OCI-M1 (cell line): ENCODE data around the gene C1orf174.

Experiments
- DNase-seq: peaks from one replicate; lab custom pipeline; 2025; lab: John Stamatoyannopoulos, UW

Gene C1orf174

DNA sequence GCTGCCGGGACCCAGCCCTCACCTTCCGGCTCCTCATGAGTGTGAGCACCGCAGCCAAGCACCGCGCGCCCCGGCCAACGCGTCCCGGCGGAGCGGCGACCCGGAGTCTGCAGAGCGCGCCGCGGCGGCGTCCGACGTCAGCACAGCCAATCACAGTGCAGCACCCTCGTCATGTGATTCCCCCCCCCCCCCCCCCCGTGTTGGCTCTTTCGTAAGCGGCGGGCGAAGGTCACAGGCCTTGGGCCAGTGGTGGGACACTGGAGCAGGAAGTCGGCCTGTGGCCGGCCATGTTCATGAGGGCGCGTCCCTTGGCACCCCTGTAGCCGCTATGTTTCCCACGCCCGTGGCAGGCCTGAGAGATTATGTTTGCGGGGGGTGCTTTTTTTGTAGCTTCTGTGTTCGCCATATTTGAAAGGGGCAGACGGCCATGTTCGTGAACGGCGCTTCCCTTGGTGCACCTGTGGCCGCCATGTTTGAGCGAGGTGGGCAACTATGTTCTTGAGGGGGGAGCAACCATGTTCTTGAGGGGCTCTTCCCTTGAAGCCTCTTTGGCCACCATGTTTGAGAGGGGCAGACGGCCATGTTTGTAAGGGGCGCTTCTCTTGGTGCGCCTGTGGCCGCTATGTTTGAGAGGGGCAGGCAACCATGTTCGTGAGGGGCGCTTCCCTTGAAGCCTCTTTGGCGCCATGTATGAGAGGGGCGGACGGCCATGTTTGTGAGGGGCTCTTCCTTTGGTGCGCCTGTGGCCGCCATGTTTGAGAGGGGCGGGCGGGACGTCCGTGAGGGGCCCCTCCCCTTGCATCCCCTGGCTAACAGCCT is at the start of gene C1orf174:
TSS of gene C1orf174 (minus strand) at position 123 of the 819 bp plus-strand sequence. CDS start at position 37, 86 bp downstream.
- DNase-seq: peak; percentile 99

DNA sequence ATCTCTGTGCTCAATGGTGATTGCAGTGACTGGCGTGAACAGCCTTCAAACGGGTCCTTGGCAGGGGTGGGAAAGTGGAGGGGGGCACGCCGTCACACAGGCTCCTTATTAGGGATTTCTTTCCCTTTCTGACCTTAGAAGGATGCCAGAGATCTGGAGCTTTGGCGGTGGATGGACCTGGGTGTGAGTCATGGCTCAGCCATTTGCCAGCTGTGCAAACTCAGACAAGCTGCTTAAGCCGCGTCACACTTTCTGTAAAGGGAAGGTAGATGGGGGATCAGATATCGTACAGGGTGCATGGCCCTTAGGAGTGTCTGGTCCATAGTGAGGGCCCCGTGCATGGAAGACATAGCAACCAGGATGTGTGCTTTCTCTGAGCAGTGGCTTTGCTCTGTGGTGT is 48.3 kb upstream of the C1orf174 start:
- DNase-seq: no peak

DNA sequence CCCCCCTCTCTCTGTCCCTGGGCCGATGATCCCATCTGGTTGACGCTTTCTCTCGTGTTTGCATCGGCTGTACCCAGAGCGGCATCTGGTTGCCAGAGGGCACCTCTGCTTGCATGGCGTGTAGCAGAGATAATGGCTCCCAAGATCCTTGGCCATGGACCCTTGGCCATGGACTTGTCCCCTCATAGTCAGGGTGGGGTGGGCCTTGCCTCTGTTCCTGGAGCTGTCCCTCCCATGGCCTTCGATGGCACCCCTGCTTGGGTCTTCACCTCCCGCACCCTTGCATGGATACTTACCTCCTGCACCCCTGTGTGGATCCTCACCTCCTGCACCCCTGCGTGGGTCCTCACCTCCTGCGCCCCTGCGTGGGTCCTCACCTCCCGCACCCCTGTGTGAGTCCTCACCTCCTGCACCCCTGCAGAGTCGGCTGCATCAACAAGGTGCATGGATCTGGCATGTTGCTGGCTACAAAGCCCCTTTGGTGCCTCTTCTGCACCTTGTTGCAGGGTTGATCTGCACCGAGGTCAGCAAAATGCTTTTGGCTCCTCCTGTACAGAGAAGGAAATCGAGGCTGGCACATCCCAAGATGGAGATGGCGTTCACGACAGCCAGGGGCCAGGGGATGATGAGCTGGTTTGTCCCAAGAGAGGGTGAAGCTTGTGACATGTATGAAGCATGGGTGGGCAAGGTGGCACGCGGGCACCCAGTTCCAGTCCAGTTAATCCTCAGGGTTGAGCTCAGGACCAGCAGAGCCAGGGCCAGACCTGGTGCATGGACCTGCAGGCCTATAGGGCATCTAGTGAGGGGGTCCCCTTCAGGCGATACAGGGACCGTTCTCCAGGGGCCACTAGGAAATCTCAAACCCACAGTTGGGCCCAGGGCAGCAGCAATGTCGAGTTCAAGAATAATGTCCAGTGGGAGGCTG is 46.1 kb upstream of the C1orf174 start:
- DNase-seq: no peak

DNA sequence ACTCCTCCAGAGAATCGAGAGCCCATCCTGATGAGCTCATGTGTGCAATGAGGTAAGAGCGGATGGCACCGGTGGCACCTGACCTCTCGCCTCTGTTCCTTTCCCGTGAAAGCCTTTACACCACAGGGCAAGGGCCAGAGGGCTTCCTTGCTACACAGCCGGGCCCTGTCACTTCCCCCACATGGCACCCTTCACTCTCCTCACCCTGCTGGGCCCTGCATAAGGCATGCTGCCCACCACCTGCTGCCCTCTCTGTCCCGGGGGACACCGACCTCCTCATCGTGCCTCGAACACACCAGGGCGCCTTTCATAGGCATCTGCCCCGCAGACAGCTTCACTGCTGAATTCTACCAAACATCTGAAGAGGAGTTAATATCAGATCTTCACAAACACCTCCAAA is 45.1 kb upstream of the C1orf174 start:
- no peak for DNase-seq

DNA sequence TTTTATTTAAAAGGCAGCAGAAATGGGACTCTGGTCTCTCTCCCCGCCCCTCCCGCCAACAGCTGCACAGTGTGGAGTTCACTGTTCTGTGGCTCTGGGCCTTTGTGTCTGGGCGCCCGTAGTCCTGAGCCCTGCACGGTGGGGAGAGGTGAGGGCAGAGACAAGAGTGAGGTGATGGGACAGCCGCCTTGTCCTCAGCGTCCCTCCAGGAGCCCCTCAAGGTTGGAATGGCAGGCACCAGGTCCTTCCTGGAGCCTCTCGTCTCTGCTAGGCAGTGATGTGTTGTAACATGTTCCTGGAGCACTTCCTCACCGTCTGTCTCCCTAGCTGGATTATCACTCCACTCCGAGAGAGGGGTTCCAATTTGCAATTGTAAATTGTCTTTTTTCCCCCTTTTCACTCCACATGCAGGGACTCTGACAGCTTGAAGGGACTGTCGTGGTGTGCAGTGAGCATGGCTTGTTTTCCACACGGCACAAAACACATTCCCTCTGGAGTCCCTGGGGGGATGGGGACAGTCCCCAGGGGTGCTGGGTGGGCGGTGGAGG is 44.6 kb upstream of the C1orf174 start:
- no peak for DNase-seq

DNA sequence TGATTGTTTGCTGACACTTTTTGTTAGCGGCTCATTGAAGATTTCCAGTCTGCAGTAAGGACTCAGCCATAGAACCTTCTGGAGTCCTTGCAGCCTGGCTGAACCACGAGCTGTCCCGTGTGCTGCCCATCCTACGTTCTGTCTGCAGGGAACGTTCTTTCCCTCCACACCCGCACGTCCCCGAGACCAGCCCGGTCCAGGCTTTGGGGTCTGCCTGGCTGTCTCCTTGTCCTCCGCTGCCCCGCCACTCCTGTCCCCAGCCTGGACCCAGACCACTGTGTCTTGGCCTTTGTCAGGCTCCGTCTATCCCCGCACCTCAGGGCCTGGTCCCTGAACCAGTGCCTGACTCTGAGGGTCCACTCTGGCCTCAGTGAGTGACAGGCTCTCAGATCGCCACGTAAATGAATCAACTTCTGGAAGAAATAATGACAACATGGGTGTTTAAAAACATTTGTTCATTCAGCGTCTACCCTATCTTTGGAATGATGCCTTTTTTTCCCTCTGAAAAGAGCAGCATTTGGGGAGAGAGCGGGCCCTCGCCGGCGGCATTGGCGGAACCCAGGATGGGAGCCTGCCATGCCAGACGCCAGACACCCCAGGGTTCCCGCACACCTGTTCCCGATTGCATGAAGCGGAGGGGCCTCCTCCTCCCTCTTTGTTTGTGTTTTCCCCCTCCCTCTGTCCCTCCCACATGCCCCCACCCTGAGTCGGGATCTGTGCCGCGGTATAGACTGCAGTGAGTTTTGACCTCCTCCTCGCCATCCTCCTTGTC is 43.9 kb upstream of the C1orf174 start:
- DNase-seq: no peak

DNA sequence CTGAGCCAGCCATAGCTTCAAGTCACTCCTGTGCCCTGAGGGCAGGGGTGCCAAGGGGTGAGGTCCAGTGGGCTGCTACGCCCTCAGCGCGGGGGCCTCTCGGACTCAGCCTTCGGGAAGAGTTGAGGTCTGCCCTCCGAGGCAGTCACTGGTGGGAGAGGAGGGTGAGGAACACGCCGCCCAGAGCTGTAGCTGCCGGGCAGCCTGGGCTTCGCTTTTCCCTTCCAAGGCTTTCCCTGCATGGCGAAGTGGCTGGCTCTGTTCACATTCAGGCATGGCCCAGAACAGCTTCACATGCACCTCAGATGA is 43.0 kb upstream of the C1orf174 start:
- no peak for DNase-seq

DNA sequence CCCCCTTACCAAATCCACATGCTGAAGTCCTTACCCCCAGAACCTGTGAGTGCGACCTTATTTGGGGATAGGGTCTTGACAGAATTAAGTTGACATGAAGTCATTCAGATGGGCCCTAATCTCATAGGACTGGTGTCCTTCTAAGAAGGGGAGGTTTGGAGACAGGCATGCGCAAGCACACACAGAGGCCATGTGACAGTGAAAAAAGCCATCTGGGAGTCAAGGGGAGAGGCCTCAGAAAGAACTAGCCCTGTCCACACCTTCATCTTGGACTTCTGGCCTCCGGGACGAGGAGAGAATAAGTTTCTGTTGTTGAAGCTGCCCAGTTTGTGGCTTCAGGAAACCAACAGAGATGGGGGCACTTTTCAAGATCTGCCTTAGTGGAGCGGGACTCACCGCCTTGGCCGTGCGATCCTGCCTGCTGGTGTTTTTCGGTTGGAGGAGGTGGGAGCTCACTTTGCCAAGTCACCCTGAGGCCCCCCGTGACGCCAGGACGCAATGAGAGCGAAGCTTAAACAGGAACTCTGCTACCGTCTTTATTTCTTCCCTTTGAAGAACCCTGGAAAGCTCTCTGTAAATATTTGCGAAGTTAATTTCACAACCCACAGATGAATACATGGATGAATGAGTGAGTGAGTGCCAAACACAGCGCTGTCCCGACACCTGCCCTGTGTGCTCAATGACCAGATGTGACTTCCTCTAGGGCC is 42.5 kb upstream of the C1orf174 start:
- no peak for DNase-seq

DNA sequence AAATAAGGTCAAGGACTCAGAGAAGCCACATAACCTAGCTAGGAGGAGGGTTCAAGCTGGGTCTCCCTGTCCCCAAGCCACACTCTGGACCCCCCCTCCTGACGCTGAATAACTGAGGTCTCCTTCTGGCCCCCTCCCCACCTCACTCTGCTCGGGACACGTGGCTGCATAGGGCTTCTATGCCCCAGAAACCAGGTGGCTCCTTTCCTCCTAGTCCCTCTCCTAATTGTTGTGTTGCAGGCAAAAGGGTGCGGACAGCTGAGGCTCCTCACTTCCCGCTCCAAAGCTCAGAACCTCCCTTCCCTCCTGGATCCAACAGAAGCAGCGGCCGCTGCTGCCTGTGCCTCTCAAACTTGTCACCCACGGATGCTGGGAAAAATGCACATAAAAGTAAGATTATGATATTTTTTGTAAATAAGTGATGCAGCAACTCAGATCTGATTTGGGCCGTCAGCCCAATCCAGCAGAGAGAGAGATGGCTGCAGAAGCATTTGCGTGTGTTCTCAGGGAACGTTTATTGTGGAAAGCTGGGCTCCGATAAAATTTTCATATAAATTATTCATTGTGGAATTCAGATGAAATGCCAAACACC is 40.8 kb upstream of the C1orf174 start:
- DNase-seq: no peak

DNA sequence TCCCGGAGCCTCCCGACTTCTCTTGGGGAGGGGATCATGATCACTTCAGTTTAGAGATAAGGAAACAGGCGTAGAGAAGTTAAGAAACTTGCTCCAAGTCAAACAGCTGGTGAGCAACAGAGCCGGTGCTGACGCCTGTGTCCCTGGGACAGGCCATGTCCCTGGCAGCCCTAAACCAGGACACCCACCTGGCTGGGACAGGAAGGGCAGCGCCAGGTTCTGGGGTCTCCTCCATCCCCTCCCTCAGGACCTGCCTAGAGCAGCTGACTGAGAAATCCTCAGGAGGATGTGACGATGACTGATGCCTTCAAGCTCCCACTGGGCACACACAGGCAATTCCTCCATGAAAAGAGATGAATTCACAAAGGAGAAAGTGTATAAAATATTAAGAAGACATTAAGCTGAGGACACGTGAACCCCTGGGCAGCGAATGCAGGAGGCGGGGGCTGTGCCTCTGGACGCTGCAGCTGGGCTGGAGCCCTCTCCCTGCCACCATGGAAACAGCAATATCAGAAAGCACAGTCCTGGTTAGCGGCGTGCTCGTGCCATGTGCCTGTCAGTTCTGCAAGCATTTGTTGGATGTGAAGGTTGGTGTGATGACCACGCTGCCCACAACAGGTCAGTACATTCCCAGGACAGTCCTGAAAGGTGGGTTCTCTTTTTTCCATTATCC is 40.1 kb upstream of the C1orf174 start:
- DNase-seq: no peak

DNA sequence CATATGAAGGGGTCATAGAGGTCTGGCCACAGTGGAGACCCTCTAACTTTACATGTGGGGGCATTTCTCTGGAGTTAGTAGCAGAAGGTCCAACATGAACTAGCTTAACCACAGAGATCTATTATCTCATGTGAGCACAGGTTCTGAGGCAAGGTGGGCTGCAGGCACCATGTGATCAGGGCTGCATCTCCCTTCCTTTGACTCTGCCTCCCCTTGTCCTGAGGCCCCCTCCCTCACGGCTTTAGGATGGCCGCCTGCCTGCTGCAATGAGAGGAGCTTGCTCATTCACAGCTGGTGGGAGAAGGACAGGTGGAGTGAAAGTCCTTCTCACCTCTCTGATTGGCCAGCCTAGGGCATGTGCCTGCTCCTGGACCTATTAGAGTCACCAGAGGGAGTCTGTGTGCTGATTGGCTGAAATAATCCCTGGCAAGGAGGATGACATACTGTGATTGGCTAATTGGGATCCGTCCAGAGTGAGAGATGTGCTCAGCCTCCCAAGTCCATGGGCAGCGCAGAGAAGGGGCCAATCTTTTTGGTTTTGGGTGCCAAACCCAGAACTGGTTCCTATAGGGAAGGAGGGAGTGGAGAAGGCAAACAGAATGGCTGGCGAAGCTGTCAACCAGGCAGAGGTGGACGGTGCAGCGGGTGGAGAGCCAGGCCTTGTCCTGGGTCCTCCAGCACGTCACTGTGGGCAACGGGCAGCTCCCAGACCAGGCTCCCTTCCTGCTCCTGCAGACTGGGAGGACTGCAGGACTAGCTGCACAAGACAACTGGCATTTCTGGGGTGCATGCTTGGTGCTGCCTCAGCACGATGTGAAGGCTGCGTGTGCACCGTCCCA is 39.4 kb upstream of the C1orf174 start:
- no peak for DNase-seq

DNA sequence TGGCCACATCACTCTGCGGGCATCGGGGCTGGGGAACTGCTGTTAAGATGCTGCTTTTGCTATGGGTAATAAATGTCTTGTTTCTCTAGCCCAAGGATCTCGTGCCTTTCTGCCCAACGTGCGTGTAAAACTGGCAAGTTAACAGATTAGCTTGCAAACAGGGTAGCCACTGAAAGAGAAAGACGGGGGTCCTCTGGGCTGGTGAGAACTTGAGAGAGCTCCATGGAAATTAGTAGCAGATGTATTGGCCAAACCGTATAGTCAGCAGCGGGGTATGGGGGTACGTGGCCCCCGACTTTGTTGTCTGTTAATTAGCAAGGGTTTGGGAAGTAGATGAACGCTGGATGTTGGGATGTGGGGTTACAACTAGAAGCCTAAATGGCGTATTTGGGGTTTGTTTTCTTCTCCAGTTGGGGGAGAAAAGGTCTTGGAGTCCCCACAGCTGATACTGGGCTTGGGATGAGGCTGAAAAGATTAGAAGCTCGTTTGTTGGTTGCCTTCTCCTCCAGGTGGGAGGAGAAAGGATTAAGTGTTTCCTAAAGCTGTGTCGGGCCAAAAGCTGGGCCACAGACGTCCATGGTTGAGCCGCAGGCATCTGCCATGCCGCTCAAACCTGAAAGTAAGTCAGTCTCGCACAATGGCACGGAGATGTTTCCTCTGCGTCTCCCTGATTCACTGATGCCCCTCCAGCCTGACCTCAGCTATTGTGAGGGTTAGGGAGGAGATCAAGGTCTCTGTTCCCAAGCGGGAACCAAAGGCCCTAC is 32.3 kb upstream of the C1orf174 start:
- DNase-seq: no peak

DNA sequence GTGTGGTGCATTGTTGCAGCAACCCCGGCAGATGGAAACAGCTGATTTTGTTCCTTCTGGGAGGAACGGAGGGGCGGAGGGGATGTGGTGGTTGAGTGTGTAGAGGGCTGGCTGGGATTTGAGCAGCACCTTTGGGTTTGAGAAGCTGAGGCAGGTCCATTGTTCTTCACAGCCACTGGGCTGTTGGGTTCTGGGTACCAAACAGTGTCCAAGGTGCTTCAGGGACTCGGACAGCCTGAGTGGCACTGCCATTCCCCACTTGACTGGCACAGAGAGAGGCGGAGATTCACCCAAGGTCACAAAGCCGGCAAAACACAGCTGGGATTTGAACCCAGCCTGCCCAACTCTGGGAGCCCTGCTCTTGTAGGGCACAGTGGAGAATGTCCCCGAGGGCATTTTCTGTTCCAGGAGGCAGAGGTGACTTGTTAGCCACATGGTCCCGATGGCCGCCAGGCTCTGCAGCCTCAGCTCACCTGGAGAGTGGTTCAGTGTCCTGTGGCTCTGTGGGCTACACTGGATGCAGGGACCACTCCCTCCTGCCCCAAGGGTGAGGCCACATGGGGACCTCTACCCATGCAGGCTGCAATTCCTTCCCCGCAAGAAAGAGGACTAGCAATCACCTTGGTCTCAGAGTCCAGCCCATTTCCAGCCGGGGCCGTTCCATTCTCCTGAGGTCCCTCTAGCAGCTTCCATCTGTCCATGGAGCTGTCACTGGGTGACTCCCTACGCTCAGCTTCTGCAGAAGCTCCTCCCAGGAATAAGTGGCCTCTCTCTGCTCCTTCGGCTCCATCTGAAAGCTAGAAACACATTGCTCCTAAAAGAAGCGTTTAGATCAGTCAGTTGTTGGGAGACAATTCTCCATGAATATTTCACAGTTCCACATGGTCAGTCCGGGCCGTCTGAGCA is 31.2 kb upstream of the C1orf174 start:
- DNase-seq: no peak

DNA sequence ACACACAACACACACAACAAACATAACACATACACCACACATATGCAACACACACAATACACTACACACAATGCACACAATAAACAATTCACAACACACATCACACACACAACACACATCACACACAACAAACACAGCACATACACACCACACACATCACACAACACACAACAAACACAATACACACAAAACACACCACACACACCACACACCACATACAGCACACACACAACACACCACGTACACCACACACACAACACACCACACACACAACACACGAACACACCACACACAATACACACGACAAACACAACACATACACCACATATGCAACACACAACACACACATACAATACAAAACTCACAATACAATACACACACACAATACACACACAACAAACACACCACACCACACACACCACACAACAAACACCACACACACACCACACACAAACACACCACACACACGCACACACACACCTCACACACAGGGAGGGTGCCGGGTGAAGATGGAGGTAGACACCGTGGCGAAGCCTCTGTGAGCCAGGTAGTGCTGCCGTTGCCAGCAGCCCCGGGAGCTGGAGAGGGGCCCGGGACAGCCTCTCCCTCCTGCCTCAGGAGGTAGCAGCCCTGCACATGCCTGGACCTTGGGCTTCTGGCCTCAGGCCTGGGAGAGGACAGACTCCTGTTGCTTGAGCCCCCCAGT is 30.4 kb upstream of the C1orf174 start:
- no peak for DNase-seq

DNA sequence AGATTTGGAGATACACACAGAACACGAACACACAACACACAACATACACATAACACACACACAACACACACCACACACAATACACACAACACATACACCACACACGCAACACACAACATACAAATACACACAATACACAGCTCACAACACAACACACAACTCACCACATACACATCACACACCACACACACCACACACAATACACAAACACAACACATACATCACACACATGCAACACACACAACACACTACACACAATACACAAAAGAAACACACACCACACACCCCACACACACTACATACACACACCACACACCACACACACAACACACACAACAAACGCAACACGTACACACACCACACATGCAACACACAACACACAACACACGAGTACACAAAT is 29.1 kb upstream of the C1orf174 start:
- no peak for DNase-seq

DNA sequence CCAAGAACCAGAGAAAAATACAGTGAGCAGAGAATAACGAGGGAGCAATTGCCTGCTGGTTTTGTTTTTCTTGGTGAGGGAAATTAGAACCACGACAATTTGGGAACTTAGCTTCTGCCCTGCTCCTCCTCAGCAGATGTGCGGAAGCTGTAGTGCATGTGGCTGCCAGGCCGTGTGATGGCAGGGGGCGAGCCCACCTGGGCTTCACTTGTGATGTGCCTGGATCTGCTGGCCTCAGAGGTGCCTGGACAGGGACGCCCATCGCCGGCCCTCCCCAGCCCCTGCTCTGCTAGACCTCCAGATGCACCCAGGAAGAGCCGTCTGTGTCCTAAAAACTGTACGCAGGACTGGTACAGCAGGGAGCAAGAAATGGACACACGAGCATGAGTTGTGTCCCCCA is 28.5 kb upstream of the C1orf174 start:
- DNase-seq: no peak

DNA sequence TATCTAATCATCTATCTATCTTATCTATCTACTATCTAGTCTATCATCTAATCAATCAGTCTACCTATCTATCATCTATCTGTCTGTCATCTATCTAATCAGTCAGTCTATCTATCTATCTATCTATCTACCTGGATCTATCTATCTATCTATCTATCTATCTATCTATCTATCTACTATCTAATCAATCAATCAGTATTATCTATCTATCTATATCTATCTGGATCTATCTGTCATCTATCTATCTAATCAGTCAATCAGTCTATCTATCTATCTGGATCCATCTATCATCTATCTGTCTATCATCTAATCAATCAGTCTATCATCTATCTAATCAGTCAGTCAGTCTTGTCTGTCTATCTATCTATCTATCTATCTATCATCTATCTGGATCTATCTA is 26.9 kb upstream of the C1orf174 start:
- DNase-seq: no peak
